ENCODE measurements around the gene ARSI. TPM values are rescaled to one million over a fixed set of nuclear protein-coding genes. Genes with fewer than 3 reads are reported as not detected.

ARSI gene
- total and polyA plus RNA-seq, 2 donors (not counting 3 experiments of a cell fraction or from before 2014, with no cell fraction given): 0.17 to 0.20 TPM

DNA sequence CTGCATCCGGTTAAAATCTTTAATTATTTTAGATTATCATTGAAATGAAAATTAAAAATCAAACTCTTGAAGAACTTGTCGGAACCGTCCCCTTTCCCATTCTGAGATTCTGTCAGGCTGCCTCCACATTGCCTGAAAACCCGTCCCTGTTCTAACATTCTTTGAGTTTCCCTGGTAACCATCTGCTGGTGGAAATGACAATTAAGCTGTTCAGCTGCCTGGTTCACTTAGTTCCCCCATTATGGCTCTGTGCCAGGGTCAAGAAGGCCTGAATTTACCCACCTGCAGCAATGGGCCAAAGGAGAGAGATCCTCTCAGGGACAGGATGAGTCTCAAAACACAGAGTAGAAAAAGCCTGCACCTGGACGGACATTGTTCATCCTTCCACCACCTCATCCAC is 43.0 kb upstream of the ARSI start:
- Histone ChIP-seq H3K9me3 (replicated peaks; ENCODE audit: control insufficient read depth, insufficient read depth, low read length) (no peaks in the 10 kb centered on the region), H3K9me1 (replicated peaks; ENCODE audit: control insufficient read depth, extremely low read depth, insufficient read depth, low read length) (no peaks in the 10 kb centered on the region), H3K4me2 (ENCODE audit: insufficient read depth, low read length) (no peak overlapping the region), H2AFZ (ENCODE audit: low read depth, low read length) (no peak overlapping the region), H3K36me3 (ENCODE audit: control insufficient read depth in 2 of 2, extremely low read depth in 1 of 2, insufficient read depth in 2 of 2, low read length in 2 of 2) (no peaks in the 10 kb centered on the region), H3K27ac (ENCODE audit: insufficient read depth, low read depth, low read length) (no peak overlapping the region), H3K4me3 (replicated peaks in 1 of 3; ENCODE audit: insufficient read depth in 1 of 3, low read depth in 1 of 3, low read length in 3 of 3) (no peak overlapping the region), H3K4me1 (ENCODE audit: control insufficient read depth, extremely low read depth, insufficient read depth, low read length) (no peaks in the 10 kb centered on the region), H3K9ac (replicated peaks; ENCODE audit: extremely low read depth, insufficient read depth, low read length) (no peak overlapping the region), H4K20me1 (replicated peaks; ENCODE audit: control insufficient read depth, extremely low read depth, insufficient read depth, low read length) (no peaks in the 10 kb centered on the region), H3K27me3 (ENCODE audit: control insufficient read depth in 2 of 2, insufficient read depth in 2 of 2, low read length in 2 of 2) (peaks cover 2 to 3% of the 10 kb centered on the region in 2 experiments), H3K79me2 (ENCODE audit: control insufficient read depth, insufficient read depth, low read length) (no peaks in the 10 kb centered on the region)
- FAIRE-seq (no peak), DNase-seq (ENCODE audit: low read depth, low spot score) (no peak)
- dilution Hi-C loops (cut with MboI; ENCODE audit: extremely low pct_ligation_motif_present, low sequenced_read_pairs) (no loop called here), intact Hi-C loops (cut with micrococcal nuclease) (no loop called here)
- TF ChIP-seq JUN (IDR thresholded peaks at IDR 0.05; ENCODE audit: borderline replicate concordance, insufficient read depth, insufficient read length, low read depth): no peak
- TF ChIP-seq FOS (IDR thresholded peaks at IDR 0.05; ENCODE audit: borderline replicate concordance, insufficient read depth, low read length): no peak
- no peak for TF ChIP-seq MYC (IDR thresholded peaks at IDR 0.05; ENCODE audit: low read depth, low read length)
- TF ChIP-seq GATA2 (IDR thresholded peaks at IDR 0.05; ENCODE audit: insufficient read depth, insufficient read length, low read depth, low read length): no peak
- TF ChIP-seq EZH2 (IDR thresholded peaks at IDR 0.05; ENCODE audit: borderline replicate concordance, low read depth, low read length, severe bottlenecking): no peak
- TF ChIP-seq POLR2AphosphoS5 (IDR thresholded peaks at IDR 0.05; ENCODE audit: insufficient read depth, low read depth, low read length): no peak
- no peak for TF ChIP-seq POLR2A (IDR thresholded peaks at IDR 0.05; ENCODE audit: low read depth, low read length)
- TF ChIP-seq, protein P1, sequence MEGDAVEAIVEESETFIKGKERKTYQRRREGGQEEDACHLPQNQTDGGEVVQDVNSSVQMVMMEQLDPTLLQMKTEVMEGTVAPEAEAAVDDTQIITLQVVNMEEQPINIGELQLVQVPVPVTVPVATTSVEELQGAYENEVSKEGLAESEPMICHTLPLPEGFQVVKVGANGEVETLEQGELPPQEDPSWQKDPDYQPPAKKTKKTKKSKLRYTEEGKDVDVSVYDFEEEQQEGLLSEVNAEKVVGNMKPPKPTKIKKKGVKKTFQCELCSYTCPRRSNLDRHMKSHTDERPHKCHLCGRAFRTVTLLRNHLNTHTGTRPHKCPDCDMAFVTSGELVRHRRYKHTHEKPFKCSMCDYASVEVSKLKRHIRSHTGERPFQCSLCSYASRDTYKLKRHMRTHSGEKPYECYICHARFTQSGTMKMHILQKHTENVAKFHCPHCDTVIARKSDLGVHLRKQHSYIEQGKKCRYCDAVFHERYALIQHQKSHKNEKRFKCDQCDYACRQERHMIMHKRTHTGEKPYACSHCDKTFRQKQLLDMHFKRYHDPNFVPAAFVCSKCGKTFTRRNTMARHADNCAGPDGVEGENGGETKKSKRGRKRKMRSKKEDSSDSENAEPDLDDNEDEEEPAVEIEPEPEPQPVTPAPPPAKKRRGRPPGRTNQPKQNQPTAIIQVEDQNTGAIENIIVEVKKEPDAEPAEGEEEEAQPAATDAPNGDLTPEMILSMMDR (IDR thresholded peaks at IDR 0.05; ENCODE audit: extremely low read depth in 1 of 2, insufficient read depth in 1 of 2, low read depth in 1 of 2, low read length in 2 of 2): no peak
- TF ChIP-seq, protein P2, sequence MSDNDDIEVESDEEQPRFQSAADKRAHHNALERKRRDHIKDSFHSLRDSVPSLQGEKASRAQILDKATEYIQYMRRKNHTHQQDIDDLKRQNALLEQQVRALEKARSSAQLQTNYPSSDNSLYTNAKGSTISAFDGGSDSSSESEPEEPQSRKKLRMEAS (IDR thresholded peaks at IDR 0.05; ENCODE audit: insufficient read depth, insufficient read length): no peak
- no TSS peak for BruUV-seq (replicated peaks)
- ChIA-PET POLR2A (no interaction called here), CTCF (no interaction called here)

Data from endothelial cell of umbilical vein (primary cell).